HG02852 (cell line): ENCODE data around the gene OGT.
"Not testable (repeated sequence)": the region's sequence is repeated elsewhere in the genome, so short reads cannot be mapped to it uniquely, and the experiment has no call there.

Experiments used
- ATAC-seq: cut with Tn5 transposase; IDR thresholded peaks from one replicate; pipeline ENCODE4 v1.9.1; 2021; ENCODE audit warnings: mild to moderate bottlenecking, moderate library complexity; ENCODE audit not compliant: unreplicated experiment

The OGT gene

DNA sequence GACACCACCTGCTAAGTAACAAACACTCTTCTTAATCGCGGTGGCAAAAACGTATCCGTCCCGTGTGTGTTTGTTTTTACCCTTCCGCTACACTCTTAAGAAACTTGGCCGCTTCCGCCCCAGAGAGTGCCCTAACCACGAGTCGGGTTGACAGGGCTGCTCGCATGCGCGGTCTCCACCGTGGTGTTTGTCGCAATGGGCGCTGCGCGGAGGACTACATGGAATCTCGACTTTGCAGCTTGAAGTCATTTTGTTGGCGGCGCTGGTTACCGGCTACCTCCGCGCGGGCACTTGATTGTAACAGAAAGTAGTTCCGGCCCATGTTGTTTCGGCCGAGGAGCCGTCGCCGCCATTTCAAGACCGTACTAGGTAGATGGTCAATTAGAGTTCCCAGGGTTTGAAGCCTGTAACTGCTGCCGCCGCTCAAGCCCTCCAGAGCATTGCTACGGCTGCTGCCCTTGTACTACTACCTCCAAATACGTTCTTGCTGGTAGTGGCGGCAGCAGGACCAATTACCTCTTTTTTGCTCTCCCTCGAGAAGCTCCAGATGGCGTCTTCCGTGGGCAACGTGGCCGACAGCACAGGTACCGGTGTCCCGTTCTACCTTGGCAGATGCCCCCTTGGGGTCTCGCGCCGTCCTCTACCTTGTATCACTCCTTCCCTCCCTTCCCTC lies at the start of gene OGT:
TSS of gene OGT (plus strand) at position 352 of the 673 bp plus-strand sequence. CDS start at position 548, 196 bp downstream.
- peak; percentile 80 for ATAC-seq

DNA sequence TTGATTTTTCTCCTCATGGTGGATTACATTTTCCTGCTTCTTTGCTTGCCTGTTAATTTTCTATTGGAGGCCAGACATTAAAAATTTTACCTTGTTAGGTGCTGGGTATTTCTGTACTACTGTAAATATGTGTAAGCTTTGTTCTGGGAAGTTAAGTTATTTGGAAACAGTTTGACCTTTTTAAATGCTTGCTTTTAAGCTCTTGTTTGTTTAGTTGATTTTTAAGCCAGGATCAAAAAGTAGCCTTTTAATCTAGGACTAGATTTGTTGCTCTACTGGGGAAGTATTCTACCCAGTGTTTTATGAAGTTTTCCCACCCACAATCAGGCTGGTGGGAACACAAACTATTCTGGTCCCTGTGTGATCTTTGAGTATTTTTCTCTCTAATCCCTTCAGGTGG lies 45.1 kb upstream of the OGT start:
- ATAC-seq: no peak

DNA sequence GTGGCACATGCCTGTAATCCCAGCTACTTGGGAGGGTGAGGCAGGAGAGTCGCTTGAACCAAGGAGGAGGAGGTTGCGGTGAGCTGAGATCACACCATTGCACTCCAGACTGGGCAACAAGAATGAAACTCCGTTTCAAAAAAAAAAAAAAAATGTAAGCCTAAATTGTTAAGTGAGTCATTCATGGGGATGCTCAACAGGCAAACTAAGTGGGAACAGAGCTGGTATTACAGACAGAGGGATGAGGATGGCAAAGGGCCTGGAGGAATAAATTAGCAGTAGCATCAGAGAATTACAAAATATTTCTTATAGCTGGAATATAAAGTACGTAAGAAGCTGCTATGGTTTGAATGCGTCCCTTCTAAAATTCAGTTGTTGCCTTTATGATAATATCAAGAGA lies 43.4 kb upstream of the OGT start:
- no peak for ATAC-seq

DNA sequence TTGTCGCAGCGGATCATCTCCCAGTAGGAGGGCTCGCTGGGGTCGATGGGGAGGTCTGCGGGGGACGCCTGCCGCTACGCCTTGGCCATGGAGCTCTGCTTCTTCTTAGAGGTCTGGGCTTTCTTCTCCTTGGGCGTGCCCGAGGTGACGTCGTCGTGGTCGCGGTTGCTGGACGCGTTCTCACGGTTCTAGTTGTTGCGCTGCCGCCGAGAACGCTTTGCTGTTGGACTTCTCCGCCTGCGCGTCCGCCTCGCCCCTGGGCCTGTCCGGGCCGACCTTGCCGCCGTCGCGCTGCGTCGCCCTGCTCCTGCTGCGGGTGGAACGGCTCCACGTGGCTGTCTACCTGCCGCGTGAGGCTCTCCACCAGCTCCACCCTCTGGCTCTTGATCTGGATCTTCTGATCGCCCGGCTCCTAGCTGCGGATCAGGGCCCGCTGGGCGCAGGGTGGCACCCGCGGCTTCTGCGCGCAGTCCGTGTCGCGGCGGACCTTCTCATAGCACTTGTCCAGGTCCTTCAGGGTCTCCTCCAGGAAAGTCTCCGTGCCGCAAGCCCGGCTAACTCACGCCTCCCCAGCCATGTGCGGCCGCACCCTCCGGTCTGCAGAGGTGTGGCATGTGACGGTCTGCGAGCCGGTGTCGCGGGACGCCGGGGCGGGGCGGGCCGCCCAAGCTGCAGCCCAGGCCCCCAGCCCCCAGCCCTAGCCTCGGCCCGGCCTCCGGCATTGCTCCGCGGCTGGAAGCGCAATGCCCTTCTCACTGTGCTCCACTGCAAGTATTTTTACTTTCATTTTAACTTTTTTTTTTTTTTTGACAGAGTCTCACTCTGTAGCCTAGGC lies 40.5 kb upstream of the OGT start:
- ATAC-seq: peak; percentile 62

DNA sequence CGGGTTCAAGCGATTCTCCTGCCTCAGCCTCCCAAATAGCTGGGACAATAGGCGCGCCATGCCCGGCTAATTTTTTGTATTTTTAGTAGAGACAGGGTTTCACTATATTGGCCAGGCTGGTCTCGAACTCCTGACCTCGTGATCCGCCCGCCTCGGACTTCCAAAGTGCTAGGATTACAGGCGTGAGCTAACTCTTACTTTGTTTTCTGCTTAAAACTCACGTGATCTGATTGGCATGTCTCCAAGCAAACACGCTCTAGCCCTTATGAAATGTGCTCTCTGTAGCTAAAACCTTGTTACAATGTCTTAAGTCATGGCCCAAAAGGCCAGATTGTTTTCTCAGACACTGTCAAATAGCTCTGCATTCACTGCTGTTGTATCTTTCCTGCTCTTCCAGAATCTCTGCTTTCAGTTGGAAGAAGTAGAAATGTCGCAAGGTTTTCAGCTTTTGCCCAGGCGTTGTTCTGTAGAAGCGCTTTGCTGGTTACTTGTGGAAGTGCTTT lies 39.7 kb upstream of the OGT start:
- no peak for ATAC-seq

DNA sequence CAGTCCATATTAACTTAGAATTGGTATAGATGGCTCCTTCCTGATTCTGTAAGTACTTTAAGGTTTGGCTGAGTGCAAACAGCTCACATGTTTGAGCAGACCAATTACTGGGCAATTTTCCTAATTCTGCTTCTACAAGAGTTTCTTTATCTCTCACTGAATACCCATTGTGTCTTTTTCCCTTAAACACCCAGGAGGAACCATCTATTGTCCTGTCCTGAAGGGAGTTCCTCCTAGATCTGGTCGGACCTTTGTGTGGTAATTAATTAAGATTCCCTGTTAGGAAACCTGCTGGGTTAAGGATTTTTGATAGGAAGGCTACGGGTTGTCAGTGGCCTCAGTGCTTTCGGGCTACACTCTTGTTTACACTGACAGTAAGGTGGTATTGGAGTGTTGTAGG lies 36.9 kb upstream of the OGT start:
- ATAC-seq: not testable (repeated sequence)

DNA sequence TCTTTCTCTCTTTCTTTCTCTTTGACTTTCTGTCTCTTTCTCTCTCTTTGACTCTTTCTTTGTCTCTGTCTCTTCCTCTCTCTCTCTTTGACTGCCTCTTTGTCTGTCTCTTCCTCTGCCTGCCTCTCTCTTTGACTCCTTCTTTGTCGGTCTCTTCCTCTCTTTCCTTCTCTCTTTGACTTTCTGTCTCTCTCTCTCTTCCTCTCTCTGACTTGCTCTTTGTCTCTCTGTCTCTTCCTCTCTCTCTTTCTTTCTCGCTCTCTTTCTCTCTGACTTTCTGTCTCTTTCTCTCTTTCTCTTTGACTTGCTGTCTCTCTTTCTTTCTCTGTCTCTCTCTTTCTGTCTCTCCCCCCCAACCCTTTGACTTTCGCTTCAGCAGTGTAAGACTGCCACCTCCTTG lies 36.4 kb upstream of the OGT start:
- ATAC-seq: no peak

DNA sequence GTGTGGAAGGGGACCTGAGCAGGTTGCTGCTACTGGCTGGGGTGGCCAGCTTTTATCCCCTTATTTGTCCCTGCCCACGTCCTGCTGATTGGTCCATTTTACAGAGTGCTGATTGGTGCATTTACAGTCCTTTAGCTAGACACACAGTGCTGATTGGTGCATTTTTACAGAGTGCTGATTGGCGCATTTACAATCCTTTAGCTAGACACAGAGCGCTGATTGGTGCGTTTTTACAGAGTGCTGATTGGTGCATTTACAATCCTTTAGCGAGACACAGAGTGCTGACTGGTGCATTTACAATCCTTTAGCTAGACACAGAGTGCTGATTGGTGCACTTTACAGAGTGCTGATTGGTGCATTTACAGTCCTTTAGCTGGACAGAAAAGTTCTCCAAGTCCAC lies 30.8 kb upstream of the OGT start:
- not testable (repeated sequence) for ATAC-seq

DNA sequence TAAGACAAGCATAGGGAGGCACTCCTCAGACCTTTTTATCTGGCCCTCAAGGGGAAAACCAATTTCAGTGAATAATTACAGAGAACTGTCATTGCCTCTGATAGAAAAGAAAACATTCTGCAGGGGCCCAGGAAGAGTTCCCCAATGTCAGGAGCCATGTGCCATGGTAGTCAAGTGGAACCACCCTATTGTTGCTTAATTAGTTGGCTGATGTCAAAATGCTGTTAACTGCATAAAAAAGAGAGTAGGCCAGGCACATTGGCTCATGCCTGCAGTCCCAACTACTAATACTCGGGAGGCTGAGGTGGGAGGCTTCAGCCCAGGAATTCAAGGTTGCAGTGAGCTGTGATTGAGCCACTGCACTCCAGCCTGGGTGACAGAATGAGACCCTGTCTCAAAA lies 28.6 kb upstream of the OGT start:
- no peak for ATAC-seq

DNA sequence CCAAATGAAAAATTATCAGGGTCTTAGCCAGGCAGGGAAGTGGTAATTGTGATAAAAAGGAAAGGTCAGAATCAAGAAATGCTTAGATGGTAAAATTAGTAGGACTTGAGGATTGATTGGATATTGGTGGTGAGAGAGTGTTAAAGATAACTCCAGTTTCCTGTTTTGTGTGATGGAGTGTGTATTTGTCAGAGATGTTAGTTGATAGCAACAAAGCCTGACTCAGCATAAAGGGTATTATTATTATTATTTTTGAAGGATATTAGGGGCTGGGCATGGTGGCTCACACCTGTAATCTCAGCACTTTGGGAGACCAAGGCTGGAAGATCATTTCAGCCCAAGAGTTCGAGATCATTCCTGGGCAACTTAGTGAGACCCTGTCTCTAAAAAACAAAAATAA lies 23.6 kb upstream of the OGT start:
- no peak for ATAC-seq

DNA sequence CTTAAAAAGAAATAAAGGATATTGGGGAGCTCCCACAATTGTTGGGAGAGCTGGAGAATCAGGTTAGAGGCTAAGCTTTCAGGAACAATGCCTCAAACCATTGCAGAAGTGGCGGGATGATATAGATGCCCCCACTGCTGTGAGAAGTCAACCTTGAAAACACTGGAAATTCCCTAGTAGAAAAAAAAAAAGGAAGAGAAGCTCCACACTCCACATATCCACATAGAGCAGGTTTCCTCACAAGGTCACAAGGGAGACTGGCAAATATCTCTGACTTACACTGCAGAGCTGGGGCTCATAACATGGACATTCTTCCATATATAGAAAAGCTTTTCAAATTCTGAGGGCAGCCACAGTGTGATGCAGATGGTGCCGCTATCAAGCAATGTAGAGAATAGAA lies 22.7 kb upstream of the OGT start:
- no peak for ATAC-seq

DNA sequence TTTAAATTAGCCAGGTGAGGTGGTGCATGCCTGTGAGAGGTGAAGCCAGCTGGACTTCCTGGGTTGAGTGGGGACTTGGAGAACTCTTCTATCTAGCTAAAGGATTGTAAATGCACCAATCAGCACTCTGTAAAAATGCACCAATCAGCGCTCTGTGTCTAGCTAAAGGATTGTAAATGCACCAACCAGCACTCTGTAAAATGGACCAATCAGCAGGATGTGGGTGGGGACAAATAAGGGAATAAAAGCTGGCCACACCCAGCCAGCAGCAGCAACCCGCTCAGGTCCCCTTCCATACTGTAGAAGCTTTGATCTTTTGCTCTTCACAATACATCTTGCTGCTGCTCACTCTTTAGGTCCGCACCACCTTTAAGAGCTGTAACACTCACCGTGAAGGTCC lies 19.2 kb upstream of the OGT start:
- ATAC-seq: not testable (repeated sequence)

DNA sequence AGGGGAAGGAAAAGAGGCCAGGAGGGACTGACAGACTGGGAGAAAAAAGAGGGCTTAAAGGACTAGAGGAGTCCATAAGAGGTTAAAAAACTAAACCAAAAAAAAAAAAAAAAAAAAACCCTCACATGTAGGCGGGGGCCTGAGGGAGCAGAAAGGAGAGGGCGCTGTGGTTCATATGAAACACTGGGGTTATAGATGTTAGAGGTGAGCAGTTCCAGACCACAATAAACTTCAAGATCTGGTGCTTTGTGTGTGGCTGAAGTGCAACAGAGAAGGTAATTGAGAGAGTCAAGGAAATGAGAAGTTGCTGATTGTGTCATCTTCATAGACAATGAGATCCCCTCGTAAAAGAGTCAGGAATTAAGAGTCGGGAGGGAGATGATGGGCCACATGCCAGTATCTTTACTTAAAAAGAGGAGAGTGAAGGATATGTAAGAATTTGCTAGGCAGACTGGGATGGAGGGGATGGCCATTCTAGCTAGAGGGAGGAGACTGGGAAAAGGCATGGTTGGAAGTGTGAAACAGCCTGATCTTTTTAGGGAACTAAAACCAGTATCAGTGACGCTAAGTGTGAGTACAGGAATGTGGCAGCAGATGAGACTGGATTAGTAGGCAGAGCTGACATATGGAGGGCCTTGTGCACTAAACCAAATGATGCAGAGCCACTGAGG lies 18.4 kb upstream of the OGT start:
- ATAC-seq: peak; percentile 83

DNA sequence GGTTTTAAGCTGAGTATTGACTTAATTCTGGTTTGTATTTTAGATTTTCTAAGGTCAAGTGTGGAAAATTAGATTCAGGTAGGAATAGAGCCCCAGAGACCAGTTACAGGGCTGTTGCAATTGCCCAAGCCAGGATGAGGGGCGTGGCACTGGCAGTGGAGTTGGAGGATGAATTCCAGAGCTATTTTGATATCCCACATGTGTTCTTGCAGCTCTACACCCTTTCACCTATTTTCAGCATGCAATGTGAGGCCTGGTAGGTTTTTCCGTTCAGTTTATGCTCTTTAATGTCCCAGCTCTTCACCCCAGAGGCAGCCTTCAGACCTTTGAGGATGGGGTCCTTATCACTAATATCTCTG lies 17.9 kb upstream of the OGT start:
- ATAC-seq: no peak

DNA sequence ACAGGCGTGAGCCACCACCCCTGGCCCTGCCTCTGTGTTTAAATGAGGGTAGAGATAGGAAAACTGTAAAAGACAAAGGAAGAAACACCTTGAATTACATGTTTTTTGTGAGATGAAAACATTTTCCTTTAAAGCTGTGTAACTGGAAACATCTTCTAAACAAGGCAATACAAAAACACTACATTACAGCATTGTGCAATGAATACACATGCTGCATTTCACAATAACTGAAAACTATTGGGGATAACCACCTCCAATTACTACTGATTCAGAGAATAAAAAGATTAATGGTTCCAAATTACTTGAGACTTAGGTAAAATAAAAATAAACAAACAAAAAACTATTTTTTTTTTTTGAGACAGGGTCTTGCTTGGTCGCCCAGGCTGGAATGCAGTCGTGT lies 7.6 kb upstream of the OGT start:
- no peak for ATAC-seq

DNA sequence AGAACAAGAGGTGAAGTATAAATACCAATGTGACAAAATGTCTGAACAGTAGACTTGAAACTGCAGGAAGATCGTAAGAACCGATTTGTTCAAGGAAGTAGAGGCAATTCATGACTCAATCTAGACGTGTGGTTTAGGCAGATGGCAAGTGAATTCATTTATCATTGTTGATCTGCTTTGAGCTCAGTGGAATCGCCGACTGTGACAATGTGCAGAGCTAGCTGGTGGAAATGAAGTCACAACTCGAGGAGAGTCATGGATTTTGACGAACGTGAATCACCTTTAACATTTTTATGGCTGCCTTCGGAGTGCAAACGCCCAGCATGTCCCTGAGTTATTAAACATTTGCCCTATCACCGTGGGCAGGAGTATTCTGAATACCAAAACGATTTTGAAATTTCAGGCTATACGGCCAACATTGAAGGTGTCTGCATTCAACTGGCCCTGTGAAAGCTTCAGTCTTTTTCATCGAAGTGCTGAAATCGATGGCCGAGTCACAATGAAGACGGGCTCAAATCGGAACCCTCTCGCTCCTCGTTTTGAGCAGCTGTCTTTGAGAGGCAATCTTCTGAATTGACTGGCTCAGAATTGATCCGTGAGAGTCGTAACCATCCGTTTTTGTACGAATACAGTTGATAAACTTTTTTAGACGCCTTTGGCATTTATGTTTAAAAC lies 689 bp upstream of the OGT start:
- peak; percentile 16 for ATAC-seq

DNA sequence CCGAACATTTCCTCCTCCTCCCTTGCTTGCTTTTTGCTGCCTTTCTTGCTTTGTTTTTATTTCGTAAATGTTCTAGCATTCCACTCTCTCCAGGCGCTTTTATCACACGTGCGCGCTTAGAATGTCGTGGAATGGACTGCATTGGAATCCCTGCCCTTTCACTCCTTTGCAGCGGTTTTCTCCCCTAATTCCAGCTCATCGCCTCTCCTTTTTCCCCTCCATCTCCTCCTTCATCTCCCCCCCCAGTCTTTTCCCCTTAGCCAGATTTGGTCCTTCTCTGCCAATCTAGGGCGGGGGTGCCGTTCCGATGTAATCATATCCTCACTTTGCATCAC lies 579 bp downstream of the OGT start:
- no peak for ATAC-seq

DNA sequence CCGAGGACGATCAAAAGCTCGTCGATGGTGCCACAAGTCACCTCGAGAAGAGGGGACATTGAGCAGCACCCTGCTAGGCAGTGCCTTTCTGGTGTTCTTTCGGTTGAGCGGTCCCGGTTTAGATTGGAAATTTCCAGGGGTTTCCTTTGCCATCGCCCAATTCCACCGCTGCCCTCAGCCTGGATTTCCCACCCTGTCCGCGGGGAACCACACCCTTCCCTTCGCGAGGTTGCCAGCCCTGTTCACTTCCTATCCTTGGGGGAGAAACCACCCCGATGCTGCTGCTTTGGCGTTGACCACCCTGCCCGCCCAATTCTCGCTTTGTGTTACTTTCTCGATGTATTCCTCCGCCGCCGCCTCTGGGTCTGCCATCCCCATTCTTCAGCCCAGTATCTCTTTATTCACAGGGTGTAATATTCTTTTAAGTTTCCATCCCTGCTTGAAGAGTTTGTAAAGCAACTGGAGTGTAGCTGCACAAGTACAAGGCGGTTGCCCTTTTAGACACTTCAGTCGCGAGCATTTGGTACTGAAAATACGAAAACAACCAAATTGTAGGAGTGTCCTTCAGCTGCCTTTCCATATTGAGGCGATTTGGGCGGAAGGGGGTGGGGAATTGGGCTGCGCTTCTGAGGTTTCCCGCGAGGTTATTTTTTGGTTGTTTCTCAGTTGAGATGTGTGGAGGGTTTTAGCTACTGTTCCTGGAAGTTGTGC lies 1.1 kb downstream of the OGT start:
- no peak for ATAC-seq

DNA sequence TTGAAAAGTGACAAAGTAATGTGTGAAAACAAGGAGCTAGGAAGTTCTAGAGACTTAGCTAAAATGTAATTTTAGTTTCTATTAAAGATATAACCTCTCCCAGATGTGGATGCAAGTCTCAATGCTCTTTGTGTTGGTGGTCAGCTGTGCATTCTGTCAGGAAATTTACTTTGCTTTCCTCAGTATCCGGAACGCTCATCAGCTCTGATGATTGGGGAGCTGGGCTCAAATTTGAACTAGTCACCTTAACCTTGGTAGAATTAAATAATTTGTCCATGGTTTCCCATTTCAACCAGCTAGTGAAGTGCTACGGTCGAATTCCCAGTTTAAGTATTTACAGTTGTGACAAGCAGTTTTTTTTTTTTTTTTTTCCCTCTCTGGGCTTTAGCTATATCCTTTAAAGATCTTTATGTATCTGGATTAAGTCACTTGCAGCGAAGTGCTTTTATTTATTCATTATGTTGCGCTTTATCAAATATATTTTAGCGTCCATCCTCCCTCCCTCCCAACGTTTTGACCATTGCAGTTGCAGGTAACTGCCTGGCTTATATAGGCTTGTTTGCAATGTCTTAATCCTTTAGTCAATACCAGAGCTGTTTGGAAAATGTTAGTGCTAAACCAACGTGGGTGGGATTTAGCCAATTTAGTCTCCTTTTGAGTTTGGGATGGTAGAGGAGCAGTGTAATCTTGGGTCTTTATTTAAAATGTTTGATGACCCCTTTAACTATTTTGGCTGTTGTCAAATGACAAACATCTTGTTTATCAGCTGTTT lies 2.1 kb downstream of the OGT start:
- ATAC-seq: no peak

DNA sequence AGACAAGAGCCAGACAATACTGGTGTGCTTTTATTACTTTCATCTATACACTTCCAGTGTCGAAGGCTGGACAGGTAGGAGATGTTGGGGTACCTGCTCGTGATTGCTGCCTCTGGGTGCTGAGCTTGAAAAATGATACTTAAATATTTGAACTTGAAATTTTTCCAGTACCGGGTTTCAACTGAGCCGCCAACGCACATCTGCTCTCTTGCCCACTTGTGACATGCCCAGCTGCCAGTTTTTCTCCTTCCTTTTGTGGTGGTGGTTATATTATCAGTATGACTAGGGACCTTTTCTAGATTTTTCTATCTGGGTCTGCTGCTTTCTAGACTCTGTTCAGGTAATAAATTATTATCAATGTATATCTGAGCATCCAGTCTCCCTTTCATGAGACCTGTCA lies 3.4 kb downstream of the OGT start:
- ATAC-seq: no peak
